Inflammatory macrophage (primary cell): Measurements from ENCODE around the gene PPP1R17.

Source experiments
- DNase-seq, 2 donors: peaks; one replicate each; pipeline ENCODE4 v3.0.0-alpha.2; 2020 to 2022
- total RNA-seq, 18 experiments: gene quantifications; one replicate each; lab custom pipeline; 2026; ENCODE audit warnings: mixed read lengths in 6 of 18, inconsistent platforms in 2 of 18; lab: John Stamatoyannopoulos, UW

Gene PPP1R17
- 0.41 to 57.6 (median 1.8) reads per million in 18 experiments for total RNA-seq

GRCh38 chr7:31687024-31687748, at the start of gene PPP1R17:
Gene PPP1R17 (plus strand): TSS chr7:31687215. CDS start chr7:31692442, 5,227 bp downstream.
- DNase-seq, result no peak

DNA sequence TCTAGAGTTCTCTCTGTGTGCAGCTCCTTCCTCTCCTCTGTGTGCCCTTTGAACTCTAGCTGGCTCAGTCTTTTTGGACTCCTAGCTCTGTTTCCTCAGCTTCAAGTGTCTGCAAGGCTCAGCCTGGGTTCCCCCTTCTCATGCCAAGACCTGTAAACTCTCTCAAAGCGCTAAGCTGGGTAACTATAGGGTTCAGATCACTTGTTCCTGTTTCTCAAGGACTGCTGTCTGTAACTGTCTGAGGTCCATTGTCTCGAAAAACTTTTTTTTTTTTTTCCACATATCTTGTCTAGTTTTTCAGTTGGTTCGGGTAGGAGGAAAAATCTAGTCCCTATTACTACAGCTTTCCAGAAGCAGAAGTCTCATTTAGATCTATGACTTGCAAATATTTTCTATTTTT, 46.6 kb upstream of the PPP1R17 start:
- peak; percentile 60 to 65 for DNase-seq

GRCh38 chr7:31642681-31643115, 44.3 kb upstream of the PPP1R17 start:
- no peak for DNase-seq

GRCh38 chr7:31646942-31647341, 40.1 kb upstream of the PPP1R17 start:
- no peak for DNase-seq

- DNase-seq, result peak; percentile 57 to 59
These were observed 39.5 kb upstream of the PPP1R17 start for GRCh38 chr7:31647511-31647910.

DNA sequence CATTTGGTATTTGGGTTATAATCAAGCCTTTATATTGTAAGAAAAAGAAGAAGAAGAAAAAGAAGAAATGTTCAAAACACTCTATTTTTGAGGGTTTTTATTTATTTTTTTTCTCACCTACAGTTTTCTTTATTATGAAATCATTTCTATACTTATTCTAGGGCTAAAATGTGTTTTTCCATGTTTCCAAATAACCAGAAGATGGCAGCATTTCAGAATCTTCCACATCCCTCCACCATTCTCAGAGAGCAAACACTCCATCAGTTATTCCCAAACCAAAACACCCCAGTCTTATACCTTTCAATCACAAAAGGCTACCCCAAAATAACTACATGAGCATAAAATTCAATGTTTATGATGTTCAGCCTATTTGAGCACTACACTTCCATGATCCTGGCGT, 38.7 kb upstream of the PPP1R17 start:
- peak; percentile 21 to 26 for DNase-seq

- peak in 1 of 2 donors; percentile 57 for DNase-seq
These were observed 38.1 kb upstream of the PPP1R17 start for GRCh38 chr7:31648880-31649279.

DNA sequence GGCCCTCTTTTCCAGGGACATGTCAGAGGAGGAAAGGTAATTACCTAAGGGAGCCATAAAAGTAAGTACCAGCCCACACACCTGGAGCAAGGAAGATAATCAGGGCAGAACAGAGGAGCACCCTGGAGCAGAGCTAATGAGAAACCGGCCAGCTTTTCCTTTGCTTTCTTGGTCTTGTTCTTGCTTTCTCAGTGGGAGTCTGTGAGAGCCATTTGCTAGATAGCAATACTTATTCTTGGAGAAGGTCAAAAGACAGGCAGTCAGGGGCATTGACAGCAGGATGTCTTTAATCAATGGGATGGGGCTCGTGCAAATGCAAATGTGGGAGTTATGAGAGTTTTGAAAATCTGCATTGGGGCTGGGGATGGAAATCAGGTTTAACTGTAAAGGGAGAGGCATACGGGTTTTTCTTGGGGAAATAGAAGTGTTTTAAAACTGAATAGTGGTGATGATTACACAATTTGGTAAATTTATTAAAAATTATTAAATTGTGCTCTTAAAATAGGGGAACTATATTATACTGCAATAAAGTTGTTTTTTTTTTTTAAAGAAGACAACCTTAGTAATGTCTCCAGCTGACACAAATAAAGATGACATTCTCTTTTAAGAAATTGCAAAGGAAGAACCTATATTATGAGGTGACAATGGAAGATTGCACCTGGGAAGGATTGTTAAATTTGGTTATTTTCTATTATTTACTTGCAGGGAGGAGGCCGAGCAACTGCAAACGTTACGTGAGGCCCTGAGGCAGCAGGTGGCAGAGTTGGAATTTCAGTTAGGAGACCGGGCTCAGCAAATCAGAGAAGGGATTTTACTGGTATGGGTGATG, 35.6 kb upstream of the PPP1R17 start:
- DNase-seq, result no peak

GRCh38 chr7:31652063-31652326, 35.0 kb upstream of the PPP1R17 start:
- DNase-seq, result no peak

DNA sequence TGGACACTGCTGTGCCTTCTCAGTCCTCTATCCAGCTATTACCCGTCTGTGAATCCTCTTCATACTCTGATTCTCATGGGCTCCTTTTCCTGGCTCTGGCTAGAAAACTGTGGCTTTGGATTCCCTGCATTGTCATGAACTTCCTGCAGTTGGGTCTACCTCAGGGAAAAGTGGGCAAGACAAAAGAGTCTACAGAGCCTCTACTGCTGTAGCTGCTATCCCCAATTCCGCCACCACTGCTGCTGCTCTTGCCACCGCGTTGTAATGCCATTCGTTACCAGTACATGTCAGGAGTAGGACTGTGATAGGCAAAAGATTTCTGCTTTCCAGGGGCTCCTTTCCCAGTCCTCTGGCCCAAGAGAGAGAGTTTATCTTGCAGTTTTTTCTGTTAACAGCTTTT, 23.9 kb upstream of the PPP1R17 start:
- DNase-seq, result peak in 1 of 2 donors; percentile 1

- peak; percentile 59 to 79 for DNase-seq
These were observed 22.1 kb upstream of the PPP1R17 start for GRCh38 chr7:31664890-31665289.

- no peak for DNase-seq
These were observed 21.5 kb upstream of the PPP1R17 start for GRCh38 chr7:31665546-31665945.

GRCh38 chr7:31669461-31669860, 17.6 kb upstream of the PPP1R17 start:
- peak; percentile 39 to 42 for DNase-seq

DNA sequence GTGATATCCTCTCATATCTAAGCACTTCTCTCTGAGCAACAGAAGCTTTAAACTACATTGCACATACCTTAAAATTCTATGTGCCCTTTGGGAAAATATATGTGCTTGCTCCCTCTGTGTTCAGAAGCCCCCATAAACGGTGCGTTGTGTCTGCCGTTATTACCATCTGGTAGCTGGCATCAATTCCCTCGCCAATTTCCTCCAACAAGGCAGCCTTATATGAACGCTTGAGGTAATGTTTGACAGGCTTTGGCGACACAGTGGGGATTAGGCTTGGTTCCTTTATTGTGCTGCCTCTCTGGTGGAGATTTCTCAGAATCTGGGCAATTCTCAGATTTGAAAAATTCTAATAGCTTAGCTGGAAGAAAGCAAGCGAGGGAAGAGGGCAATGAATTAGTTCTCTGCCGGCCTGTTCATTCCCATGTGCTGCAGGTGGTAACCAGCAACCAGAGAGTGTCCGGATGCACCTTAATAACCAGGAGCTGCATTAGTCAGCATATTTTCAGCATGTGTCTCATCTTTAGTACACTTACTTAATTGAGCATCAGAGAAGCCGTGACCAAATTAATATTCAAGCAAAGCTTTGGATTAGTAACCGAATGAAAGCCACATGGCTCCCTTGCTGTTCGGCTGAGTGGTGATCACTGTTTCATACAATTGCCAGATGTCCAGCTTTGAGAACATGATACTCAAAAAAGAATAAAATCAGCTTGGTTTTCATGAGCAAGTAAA, 7.3 kb upstream of the PPP1R17 start:
- DNase-seq, result no peak

DNA sequence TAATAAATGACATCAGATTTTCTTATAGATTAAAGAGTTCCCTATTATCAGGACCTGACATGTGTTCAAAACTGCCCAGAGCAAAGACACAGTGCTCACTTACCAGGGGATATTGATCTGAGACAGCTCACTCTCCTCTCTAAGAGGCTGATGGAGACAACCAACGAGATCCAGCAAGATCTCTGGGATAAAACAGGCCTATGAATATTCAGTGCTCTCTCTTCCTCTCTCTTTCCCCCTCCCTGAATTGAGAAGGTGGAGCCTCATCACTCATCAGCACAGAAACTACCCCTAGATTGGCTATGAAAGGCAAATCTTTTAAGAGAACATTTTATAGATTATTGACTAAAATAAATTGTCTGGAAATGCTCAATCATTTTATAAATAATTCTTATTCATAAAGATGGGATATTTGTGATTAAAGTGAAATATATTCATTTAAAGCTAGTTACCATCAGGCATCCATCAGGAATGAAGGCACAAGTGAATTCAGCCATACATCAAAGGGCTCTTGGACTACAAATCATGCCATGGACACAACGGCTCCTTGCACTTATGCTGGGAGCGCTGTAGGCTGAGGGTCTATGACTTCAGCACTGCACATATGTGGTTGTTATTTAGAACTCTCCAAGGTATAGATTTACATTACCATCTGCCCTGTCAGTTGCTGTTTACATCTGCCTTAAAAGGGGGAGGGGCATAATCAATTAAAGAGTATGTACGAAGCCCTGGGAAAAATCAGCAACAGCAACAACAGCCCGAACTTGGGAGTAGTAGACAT, 3.4 kb upstream of the PPP1R17 start:
- DNase-seq, result no peak

GRCh38 chr7:31688372-31688771, 1.4 kb downstream of the PPP1R17 start:
- DNase-seq, result peak; percentile 84 to 86

- DNase-seq, result peak; percentile 69 to 76
These were observed 2.0 kb downstream of the PPP1R17 start for GRCh38 chr7:31688996-31689395.

DNA sequence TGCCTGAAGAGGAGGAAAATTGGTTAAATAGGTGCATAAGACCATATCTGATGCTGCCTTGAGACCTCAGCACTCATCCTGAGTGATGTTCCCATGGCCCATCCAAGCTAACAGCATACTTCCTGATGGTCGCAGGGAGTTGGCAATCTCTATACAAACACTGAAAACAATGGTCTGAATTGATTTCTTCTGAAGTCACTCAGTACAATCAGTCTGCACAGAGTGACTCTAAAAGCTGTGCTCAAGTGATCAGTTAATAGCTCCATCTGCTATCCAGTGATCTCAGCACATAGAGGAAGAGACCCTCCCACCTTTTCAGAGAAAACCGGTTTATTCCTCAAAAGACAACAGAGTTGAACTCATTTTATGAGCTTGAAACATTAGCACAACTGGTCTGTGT, 3.9 kb downstream of the PPP1R17 start:
- no peak for DNase-seq

DNA sequence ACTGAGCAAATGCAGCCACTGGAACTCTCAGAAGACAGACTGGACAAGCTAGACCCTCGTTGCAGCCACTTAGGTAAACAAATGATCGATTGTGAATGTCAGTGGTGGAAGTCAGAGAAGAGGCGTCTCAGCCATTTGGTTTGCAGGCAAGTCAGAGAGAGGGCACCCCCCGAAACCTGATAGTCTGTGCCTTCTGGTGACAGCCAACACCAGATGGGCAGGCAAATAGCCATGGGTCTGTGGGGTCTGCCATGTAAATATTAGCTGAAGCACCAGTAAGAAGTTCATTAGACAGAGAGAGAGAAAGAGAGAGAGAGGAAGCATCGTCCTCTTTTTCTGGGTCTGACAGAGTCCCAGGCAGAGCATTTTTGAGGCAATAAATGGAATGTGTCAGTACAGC, 5.4 kb downstream of the PPP1R17 start:
- no peak for DNase-seq

- DNase-seq, result no peak
These were observed 5.9 kb downstream of the PPP1R17 start for GRCh38 chr7:31692871-31693270.

GRCh38 chr7:31695859-31696614, 9.0 kb downstream of the PPP1R17 start:
- peak; percentile 72 to 80 for DNase-seq

- DNase-seq, result peak; percentile 14 to 82
These were observed 12.0 kb downstream of the PPP1R17 start for GRCh38 chr7:31699050-31699449.
